Measurements from ENCODE around the gene QSOX1.

Gene QSOX1

GRCh38 chr1:180236698-180237509 is 82.2 kb downstream of the QSOX1 start:
- DNase-seq = no peak

- no peak for DNase-seq
Measured at GRCh38 chr1:180237869-180238476, 83.3 kb downstream of the QSOX1 start.

- DNase-seq = no peak
Measured at GRCh38 chr1:180238675-180239074, 84.0 kb downstream of the QSOX1 start.

GRCh38 chr1:180239145-180240096 is 84.8 kb downstream of the QSOX1 start:
- no peak for DNase-seq

- no peak for DNase-seq
Measured at GRCh38 chr1:180241716-180242544, 87.3 kb downstream of the QSOX1 start.

- no peak for DNase-seq
Measured at GRCh38 chr1:180243517-180244221, 89.0 kb downstream of the QSOX1 start.

- DNase-seq = no peak
Measured at GRCh38 chr1:180244840-180245239, 90.2 kb downstream of the QSOX1 start.

- no peak for DNase-seq
Measured at GRCh38 chr1:180246579-180246978, 91.9 kb downstream of the QSOX1 start.

GRCh38 chr1:180247061-180247460 is 92.4 kb downstream of the QSOX1 start:
- DNase-seq = no peak

- no peak for DNase-seq
Measured at GRCh38 chr1:180247580-180247979, 92.9 kb downstream of the QSOX1 start.

GRCh38 chr1:180248176-180248575 is 93.5 kb downstream of the QSOX1 start:
- no peak for DNase-seq

- DNase-seq = no peak
Measured at GRCh38 chr1:180248731-180249681, 94.3 kb downstream of the QSOX1 start.

GRCh38 chr1:180249725-180250498 is 95.2 kb downstream of the QSOX1 start:
- no peak for DNase-seq

GRCh38 chr1:180250499-180250770 is 95.8 kb downstream of the QSOX1 start:
- DNase-seq = no peak

GRCh38 chr1:180250883-180251509 is 96.3 kb downstream of the QSOX1 start:
- no peak for DNase-seq

GRCh38 chr1:180251526-180252305 is 97.0 kb downstream of the QSOX1 start:
- DNase-seq = no peak

- peak; percentile 58 for DNase-seq
Measured at GRCh38 chr1:180252638-180253536, 98.2 kb downstream of the QSOX1 start.
